GM12872 (cell line): ENCODE results near the gene NHERF2.

Experiments used
- TF ChIP-seq, protein P1 (sequence below): IDR thresholded peaks from 3 replicates; pipeline ENCODE4 v1.5.1; 2011; ENCODE audit warnings: low read depth, mild to moderate bottlenecking, low read length, moderate library complexity; ENCODE audit not compliant: insufficient read depth

Gene NHERF2

DNA sequence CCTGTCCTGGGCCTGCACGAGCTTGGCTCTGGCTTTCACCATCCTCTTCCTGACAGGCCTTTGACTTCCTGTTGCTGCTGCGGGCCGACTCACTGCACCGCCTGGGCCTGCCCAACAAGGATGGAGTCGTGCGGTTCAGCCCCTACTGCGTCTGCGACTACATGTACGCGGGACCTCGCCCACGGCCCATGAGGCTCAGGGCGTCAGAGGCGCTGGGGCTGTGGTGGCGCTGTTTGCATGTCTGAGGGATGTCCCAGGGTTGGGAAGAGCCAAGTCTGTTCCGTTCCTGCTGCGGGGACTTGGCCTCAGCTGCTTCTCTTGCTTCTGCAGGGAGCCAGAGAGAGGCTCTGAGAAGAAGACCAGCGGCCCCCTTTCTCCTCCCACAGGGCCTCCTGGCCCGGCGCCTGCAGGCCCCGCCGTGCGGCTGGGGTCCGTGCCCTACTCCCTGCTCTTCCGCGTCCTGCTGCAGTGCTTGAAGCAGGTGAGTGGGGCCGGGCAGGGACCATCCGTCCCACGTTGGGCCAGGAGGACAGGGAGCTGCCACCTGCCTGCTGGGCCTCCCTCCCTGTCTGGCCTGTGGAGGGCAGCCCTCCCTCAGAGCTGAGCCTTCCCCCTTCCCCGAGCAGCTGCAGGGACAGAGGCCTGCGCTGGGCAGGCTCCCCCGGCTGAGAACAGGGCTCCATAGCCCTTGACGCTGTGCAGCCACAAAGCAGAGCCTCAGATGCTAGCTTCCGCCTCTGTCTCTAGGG lies 44.9 kb downstream of the NHERF2 start:
- TF ChIP-seq, protein P1, sequence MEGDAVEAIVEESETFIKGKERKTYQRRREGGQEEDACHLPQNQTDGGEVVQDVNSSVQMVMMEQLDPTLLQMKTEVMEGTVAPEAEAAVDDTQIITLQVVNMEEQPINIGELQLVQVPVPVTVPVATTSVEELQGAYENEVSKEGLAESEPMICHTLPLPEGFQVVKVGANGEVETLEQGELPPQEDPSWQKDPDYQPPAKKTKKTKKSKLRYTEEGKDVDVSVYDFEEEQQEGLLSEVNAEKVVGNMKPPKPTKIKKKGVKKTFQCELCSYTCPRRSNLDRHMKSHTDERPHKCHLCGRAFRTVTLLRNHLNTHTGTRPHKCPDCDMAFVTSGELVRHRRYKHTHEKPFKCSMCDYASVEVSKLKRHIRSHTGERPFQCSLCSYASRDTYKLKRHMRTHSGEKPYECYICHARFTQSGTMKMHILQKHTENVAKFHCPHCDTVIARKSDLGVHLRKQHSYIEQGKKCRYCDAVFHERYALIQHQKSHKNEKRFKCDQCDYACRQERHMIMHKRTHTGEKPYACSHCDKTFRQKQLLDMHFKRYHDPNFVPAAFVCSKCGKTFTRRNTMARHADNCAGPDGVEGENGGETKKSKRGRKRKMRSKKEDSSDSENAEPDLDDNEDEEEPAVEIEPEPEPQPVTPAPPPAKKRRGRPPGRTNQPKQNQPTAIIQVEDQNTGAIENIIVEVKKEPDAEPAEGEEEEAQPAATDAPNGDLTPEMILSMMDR, result no peak

DNA sequence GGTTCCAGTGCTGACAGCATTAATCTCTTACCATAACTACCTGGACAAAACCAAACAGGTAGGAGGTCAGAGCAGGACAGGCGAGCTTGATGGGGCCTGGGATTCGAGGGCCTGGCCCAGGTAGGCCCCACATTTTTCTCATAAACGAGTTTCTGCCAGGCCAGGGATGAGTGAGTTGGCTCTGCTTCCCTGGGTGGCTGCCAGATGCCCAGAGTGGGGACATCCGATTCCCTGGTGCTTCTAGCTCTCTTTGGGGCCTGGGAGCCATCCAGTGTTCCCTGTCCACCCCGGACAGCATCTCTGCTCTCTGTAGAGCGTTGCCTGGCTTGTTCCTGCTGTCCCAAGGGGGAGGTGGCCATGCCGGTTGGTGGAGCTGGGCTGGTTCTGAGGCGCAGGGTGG lies 46.2 kb downstream of the NHERF2 start:
- TF ChIP-seq, protein P1, result no peak

DNA sequence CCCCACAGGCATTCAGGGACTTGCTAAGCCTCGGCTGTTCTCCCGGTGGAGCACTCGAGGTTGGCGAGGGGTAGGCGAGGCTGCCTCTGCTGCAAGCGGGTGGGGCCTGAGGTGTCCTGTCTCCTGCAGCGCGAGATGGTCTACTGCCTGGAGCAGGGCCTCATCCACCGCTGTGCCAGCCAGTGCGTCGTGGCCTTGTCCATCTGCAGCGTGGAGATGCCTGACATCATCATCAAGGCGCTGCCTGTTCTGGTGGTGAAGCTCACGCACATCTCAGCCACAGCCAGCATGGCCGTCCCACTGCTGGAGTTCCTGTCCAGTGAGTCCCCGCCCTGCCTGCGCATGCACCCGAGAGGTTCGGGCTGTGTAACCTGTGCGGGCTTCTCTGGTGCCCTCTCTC lies 47.4 kb downstream of the NHERF2 start:
- TF ChIP-seq, protein P1, result no peak

DNA sequence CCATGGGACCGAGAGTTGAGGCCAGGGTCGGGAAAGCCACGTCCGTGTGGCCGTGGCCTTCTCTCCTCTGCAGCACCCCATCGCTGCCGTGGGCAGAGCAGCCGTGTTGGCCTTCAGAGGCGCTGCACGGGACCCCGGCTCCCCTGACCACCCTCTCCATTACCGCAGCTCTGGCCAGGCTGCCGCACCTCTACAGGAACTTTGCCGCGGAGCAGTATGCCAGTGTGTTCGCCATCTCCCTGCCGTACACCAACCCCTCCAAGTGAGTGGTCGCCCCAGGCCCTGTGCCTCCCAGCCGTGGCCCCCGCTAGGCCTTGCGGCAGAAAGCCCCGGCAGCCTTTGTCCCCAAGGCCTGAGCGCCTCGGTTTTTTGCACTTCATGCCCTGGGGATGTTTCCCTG lies 48.9 kb downstream of the NHERF2 start:
- TF ChIP-seq, protein P1, result no peak

DNA sequence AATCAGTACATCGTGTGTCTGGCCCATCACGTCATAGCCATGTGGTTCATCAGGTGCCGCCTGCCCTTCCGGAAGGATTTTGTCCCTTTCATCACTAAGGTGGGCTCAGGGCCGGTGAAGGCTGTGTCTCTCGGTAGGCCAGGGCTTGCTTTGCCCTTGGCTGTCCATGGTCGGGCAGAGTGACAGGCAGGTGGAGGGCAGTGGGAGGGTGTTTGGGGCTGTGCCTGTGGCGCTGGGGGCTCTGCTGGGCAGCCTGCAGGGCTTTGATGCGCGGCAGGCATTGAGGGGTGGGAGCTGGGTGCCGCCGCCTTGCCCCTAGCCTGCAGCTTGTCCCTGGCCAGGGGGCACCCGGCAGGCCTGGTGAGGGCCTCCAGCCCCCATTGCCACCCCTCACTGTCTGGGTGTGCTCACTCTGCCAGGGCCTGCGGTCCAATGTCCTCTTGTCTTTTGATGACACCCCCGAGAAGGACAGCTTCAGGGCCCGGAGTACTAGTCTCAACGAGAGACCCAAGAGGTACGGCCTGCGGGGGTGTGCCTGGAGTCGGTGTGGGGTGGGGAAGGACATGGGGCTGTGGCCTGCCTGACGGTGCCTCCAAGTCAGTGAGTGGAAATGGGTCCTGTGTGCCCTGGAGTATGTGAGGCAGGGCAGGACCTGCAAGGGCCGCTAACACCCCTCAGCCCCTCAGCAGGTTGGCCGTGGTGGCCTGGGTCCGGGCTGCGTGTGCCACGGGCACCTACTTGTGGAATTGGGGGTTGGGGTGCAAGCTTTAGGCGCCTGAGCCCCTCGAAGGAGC lies 49.6 kb downstream of the NHERF2 start:
- TF ChIP-seq, protein P1, result no peak

DNA sequence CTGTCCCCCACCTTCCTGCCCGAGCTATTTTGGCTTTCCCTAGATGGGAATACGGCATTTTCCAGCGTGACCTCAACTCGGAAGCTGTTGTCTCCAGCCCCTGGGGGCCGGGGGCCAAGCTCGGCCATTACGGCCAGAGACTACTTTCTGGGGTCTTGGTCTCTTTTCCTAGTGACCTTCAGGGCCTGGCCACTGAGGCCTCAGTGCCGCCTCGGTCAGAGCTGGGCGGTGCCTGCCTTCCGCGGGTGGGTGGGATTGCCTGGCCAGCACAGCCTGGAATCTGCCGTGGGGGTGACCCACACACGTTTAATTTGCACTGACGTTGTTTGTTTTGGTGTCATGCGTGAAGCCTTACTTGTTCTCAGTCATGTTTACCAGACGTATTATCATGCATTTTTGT lies 50.3 kb downstream of the NHERF2 start:
- TF ChIP-seq, protein P1, result no peak

DNA sequence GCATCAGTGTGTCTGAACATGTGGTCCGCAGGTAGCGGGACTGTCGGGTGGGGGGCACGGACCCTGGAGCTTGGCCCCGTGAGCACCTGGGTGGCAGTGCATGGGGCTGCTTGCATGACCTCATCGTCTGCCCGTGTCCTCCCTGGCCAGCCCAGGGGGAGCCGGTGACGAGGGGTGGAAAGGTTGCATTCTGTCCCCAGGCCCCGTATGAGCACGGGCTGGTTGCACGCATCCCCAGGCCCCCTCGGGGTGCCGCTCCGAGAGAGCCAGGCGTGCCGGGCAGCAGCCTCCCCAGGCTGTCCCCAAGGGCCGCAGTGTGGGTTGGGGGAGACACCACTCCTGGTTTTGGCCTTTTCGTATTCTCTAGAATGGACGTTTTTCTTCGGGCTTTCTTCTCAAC lies 51.0 kb downstream of the NHERF2 start:
- TF ChIP-seq, protein P1, result no peak
